Stimulated activated CD8-positive, alpha-beta memory T cell treated with anti-CD3 and anti-CD28 coated beads, Interleukin-15, amount 100 ng/mL, for 24 hours (primary cell): ENCODE measurements around the gene PUS3.
"Not testable (repeated sequence)": the region's sequence is repeated elsewhere in the genome, so short reads cannot be mapped to it uniquely, and the experiment has no call there.

Source experiments
- DNase-seq: peaks from one replicate; pipeline ENCODE4 v3.0.0-alpha.2; 2020; ENCODE audit warnings: low read depth

The PUS3 gene

DNA sequence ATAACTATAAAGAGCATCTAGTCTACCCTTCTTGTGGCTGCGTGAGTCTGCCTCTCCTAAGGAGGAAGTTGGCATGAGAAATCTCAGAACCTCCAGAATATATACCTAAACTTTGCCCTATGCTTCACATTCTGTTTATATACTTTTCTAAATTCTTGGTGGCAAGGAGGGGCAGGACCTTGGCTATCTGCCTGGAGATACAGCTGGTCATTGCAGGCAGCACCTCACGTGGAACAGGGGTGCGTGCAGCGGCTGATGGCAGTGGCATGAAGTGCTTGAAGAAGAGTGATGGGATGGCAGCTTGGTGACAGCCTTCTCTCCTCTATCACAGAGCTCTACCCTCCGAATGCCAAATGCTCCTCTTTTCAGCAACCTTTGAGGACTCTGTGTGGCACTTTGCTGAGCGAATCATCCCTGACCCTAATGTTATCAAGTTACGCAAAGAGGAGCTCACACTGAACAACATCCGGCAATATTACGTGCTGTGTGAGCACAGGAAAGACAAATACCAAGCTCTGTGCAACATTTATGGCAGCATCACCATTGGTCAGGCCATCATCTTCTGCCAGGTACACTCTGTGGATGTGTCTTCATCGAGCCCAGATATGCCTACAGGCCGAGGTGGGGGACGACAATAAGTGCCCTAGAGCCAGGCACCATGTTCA is 13.8 kb upstream of the PUS3 start:
- no peak for DNase-seq

DNA sequence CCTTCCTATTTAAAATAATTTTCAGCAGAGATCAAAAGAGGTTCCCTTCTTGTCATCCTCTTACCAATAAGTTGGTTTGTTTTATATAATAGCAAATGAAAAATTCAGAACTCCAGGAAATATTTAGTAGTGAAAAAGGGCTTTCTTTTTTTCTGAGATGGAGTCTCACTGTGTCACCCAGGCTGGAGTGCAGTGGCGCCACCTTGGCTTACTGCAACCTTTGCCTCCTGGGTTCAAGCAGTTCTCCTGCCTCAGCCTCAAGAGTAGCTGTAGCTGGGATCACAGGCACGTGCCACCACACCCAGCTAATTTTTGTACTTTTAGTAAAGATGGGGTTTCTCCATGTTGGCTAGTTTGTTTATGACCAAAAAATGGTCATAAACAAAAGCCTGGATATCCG is 11.6 kb upstream of the PUS3 start:
- DNase-seq: not testable (repeated sequence)

DNA sequence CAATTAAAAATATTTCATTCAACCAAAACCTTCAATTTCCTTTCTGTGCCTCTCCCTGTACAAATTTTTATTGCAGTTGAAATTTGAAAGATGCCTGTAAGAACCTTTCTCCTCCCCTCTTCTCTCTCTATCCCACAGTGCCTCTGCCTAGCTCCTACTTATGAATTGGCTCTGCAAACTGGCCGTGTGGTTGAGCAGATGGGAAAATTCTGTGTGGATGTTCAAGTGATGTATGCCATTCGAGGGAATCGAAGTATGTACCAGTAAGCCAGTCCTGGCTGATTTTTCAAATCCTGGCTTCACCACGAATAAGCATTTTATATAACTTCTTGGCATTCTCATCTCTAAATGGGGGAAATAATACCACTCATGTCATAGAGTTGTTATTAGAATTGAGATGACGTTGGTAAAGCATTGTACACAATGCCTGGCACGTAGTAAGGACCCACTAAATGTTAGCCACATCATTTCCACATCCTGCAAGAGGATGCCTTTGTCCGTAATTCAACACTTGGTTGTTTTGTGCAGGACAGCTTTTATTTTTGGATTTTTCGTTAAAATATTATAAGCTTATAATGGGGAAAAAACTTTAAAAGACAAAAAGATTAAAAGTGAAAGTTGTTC is 7.3 kb upstream of the PUS3 start:
- DNase-seq: no peak

DNA sequence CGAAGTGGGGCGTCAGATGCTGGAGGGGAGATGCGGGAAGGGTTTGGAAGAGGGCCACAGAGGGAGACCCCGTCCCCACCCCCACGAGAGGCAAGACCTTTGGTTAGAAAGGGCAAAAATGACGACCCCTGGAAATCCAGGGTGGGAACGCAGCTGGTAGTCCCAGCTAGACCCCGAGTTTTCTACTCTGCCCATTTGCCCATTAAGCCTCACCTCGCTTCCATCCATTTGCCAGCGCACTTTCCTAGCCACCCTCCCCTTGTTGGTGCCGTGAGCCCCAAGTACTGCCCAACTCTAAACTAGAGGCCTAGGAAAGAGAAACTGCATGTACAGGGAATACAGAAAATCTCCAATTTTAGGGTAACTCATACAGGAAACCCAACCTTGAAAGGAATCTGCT is 1.7 kb upstream of the PUS3 start:
- DNase-seq: no peak

DNA sequence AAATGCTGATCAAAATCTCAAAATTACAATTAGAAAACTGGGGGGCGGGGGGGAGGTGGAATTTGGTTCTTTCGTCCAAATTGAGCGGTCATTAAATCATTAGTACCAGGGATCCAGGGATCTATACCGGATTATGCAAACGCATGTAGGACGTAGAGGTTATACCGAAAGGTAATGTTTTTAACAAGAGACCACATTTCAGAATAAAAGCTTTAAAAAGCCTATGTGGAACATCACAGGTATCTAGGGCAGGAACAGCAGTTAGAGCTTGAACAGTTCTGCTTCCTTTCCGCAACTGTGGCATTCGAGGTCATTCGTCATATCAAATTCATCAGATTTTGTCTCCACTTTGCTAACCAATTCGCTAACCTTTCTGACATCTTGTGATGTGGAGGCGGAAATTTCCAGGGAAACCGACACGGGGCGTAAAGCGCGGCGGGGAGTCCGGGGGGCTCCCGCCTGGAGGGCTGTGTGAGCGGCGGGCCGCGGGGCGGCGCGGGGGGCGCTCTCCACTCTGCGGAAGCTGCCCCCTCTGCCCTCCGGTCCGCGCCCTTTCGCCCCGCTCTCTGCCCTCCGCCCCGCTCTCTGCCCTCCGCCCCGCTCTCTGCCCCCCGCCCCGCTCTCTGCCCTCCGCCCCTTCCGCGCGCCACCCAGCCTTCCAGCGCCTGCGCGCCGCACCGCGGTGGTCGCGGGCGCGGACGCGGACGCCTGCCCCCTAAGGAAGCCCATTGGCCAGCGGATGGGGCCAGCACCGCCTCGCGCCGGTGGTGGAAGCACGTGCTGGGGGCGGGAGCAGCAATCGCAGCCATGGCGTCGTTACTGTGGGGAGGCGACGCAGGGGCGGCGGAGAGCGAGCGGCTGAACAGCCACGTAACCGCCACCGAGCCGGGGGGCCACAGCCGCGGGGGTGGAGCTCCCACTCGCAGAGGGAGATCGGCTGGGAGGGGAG is 979 bp upstream of the PUS3 start, which contains the start of gene DDX25:
Gene DDX25, plus strand, starts transcription at position 798 of the 949 bp plus-strand sequence. Its CDS starts 10 bp downstream, at position 808.
- no peak for DNase-seq

DNA sequence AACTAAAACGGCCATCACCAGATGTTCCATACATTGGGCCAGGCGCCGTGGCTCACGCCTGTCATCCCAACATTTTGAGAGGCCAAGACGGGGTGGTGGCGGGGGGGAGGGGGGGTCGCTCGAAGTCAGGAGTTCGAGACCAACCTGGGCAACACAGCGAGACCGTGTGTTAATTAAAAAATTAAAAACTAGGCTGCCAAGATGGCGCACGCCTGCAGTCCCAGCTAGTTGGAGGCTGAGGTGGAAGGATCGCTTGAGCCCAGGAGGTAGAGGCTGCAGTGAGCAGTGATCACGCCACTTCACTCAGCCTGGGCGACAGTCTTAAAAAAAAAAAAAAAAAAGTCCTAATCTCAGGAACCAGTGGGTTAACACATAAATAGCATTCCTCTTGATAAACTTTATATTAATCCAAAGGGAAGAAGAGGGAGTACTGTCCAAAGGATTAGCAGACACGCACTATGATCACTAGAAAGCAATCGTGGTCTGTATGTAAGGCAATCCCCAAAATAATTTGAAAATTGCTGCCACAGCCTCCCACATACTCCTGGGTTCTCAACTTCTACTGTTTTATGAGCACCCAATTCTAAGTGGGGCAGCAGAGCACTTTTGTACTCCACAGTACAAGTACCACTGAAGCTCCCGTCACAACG is 604 bp downstream of the PUS3 start:
- no peak for DNase-seq

DNA sequence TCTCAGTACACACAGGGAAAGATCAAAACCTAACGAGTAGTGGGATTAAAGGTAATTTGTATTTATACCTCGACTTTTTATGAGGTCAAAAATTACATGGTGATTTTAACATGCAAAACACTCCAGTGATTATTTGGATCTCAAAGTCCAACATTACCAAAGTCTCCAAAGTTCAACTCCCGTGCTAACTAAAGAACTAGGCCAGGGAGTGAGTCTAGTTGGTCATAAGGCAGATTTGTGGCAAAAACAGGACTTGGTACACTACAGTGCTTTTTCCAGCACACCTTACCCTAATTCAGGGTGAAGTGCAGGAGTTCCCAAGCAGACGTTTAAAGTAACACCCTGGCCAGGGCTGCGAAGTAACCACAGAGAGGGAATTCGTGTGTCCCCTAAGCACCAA is 1.1 kb downstream of the PUS3 start:
- no peak for DNase-seq

DNA sequence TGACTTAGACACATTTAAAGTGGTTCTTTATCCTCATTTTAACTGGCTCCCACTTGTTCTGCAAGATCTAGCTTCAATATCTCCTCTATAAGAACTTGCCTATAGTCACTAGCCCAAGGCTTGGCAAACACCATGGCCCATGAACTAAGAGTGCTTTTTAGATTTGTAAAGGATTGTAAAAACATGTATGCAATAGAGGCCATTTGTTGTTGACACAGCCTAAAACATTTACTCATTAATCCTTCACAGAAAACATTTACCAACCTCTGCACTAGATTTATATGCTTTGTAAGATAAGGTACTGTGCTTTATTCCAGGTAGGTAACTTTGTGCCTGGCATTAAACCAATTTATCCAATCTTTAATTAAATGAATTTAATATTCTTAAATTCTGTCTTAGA is 10.0 kb downstream of the PUS3 start:
- DNase-seq: no peak

DNA sequence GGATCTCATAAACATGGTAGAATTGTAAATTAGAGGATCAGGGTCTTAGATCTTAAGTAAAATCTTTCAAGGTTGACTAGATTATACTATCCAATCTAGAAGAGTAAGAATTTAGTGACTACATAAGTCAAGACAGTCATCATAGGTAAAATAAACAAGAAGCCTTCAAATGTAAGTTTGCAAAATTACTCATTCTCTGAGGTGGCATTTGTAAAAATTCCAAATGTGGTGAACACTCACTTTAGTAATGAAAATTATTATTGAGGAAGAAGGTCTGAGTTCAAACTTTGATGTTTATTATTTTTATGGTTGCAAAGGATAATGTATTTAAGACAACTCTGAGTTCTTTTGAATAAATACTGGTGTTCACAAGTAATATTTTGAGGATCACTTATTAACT is 10.9 kb downstream of the PUS3 start:
- DNase-seq: no peak

DNA sequence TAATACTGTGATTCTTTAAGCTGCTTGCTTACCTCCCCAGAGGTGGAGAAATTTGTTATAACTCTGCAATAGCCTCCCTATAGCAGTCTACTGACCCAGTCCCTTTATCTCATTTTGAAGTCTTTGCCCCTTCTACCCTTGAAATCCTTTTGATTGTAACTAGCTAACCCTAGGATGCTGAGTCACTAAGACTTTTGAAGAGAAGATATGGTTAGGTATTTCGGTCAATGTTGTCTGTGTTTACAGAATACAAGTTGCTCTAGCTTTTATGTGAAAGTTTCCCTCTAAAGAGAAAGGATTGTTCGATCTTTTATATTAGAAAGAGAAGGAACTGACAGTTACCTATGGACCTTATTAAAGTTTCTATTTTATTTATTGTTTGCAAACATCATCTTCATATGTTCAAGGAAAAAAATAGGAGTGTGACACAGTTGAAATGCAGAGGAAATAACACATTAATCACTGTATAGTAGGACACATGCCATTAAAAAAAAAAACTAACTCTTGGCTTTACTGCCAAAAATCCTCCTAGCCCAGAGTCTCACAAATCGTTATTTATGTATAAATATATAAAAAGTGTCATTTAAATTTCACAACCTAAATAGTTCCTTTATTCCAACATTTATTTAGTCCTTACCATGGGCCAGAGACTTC is 12.4 kb downstream of the PUS3 start:
- no peak for DNase-seq

DNA sequence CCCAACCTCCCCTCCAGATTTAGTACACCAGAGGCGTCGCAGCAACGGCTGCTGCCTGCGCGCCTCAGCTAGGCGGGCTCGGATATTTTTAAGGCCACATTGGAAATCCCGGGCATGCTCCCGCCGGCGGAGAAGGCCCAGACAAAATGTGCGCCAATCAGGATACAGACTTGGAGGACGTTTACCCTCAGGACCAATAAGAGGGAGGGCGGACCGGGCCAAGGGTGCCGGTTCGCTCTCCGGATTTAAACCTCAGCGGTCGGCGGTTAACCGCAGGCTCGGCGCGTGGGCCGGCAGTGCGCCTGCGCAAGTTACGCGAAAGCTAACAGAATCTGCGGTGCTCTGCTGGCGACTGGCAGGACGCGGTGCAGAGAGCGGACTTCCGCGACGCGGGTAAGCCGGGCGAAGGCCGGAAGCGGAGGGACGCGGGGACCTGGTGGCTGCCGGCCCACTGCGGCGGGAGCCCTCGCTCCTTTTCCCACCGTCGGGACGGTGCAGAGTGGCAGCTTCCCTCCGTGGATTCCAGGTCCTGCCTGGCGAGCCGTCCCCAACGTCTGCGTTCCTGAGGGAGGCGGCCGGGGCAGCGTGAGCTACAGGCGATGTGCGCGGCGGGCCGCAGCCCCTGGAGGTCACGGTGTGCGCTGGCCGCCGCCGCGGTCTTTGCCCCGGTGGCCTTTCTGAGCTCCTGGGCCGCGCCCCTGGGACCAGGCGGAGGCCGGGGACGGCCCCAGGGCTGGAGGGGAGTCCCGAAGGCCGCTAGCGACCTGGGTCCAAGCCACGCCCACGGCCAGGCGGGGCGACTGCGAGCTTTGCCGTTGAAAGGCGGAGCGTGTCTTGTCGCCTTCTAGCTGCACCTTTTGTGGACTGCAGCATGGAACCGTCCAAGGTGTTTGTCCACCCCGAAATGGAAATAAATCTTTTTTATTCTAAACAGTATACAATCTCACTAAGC is 15.4 kb downstream of the PUS3 start, which contains the start of gene HYLS1:
Gene HYLS1, plus strand, starts transcription at position 296 of the 952 bp plus-strand sequence. CDS start 11,701 bp downstream, outside the sequence.
- DNase-seq: peak; percentile 98

DNA sequence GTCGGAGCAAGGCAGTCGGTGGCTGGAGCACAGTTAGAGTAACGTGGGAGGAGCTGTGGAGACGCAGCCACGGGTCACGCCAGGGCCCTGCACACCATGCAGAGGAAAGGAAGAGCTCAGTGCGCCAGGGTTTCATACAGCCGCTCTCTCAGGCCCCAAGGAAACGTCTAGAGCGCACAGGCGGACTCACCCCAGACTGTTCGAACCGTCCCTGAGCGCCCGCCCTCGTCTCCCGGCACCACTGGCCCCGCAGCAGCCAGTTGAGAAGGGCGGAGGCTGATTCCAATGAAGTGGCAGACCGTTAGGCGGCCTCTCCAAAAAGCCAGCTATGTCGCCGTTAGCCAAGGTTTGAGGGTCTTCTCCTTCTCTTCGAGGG is 16.0 kb downstream of the PUS3 start:
- peak; percentile 10 for DNase-seq

DNA sequence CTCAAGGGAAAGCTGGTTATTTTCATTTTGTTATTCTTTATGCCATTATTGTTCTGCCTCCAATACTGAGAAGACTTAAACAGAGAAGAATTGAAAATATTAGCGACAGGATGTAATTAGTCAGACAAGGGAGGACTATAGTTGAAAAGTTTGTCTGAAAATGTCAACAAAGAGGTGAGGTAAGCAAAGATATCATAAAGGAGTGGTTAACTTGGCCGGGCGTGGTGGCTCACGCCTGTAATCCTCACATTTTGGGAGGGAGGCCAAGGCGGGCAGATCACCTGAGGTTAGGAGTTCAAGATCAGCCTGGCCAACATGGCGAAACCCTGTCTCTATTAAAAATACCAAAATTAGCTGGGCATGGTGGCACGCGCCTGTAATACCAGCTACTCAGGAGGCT is 19.6 kb downstream of the PUS3 start:
- no peak for DNase-seq

DNA sequence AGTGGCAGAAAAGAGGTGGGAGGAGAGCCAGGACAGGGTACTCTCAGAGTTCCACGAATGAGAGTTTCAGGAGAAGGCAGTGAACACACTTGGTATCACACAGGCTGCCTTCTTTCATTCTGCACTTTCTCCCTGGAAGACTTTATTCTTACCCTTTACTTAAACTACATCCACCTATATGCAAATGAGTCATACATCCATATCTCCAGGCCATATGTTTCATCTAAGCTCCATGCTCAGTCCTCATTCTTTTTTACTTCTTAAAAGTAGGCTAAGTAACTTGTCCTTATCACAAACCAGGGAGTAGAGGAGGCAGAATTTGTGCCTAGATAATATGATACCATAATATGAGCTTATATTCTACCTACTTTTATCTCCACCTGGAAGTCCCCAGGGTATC is 21.7 kb downstream of the PUS3 start:
- no peak for DNase-seq

DNA sequence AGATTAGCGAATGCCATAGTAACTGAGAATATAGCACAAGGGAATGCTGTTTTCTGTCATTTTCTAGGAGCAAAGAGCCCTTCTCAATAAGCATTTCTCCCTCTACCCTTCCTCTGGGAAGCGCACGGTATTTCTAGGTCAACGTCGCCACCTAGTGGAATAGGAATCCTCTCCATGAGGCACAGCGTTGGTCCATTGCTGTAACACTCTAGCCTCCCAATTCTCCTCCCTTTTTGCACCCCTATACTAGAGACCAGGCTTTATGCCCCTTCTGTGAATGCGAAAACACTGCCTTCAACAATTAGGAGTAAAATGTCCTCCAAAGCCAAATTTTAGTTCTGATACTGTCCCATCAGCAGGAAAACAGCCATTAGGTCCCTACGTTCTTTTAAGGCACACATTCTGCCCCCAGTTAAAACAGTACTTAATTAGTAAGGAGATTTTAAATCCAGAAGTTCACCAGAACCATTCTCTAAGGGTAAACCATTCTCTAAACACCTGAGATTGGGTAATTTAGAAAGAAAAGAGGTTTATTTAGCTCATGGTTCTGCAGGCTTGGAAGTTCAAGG is 28.4 kb downstream of the PUS3 start:
- no peak for DNase-seq

DNA sequence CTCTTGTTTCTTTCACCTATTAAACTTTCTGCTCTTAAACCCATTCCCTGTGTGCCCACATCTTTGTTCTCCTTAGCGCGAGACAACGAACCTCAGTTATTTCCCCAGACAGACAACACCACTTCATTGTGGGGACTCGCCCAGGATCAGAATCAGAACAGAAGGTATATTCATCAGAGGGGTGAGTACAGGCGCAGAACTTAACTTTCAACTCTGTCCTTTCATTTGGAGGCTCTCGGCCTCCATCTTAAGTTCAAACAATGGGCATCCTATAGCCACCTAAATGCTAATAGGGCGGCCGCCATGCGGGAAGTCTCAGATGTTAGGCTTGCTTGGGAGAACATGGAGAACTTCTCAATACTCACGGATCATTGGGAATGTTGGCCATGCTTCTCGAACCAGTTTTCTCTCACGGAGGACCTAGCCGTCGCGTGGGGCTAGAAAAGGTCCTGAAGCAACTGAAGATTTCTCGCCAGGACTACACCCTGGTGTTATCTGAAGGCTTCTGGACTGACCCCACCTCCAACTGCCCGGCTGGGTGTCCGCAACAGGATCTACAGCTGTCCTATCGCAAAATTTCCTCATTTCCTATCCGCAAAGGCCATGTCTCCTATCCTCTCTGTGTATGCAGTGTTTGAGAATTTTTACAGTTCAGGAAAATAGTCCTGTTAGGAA is 29.0 kb downstream of the PUS3 start:
- DNase-seq: no peak

DNA sequence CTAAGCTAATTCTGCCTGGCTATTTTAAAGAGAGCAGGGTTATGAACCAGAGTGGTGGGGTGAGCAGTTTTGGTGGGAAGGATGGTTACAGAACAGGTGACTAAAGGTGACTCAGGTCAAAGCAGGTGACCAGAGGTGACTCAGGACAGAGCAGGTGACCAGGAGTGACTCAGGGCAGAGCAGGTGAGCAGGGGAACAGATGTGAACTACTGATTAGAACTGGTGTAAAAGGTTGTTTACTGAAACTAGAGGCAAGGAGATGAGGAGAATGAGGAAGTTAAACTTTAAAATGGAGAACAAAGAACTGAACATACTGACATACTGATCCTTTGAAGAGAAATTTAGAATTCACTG is 30.9 kb downstream of the PUS3 start:
- no peak for DNase-seq

DNA sequence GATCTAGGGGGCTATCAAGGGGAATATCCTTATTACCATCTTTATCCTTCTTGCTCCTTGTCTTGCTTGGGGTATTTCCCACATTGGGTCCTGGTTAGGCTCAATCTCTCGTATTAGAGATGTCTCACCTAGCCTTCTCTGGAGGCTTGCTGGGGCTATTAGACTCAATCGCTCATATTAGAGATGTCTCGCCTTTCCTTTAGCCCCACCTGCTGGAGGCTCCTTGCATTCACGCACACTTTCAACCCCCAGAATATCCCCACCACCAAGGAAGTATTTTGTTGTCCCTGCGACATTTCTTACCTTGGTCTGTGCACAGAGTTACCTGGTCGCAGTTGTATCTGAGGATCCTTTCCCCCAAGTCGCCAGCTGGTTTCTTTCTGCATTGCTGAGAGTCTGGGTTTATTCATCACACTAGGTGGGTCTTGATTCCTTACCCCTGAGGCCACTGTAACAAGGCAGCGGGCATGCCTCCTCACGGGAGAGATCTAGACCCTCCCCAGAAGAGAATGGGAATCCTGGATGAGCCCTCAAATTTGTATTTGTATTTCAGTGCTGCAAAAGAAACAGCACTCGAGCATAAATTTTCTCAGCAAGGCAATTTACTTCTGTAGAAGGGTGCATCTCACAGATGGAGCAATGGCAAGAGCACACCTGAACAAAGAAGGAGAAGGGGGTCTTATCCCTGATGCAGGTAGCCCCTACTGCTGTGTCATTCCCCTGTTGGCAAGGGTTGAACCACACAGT is 31.4 kb downstream of the PUS3 start:
- no peak for DNase-seq

DNA sequence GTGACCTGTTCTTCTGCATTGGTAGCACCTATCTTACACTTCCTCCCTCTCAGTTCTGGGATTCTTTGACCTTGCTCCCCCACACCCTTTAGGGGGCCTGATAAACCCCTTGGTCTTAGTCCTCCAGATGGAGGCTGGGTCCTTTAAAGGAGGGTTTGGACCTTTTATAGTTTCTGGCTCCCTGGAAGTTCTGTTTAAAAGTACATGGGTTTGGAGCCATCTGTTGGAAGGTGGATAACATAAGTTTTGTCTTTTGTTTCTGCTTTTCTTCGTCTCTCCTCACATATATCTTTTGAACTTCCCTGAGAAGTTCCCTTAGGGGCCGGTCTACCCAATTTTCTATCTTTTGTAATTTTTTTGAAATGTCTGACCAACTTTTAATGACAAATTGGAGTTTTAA is 33.5 kb downstream of the PUS3 start:
- DNase-seq: no peak
